Activated CD4-positive, alpha-beta memory T cell treated with anti-CD3 and anti-CD28 coated beads for 36 hours (primary cell): ENCODE measurements around the gene AKNAD1. TPM values are rescaled to one million over a fixed set of nuclear protein-coding genes. Genes with fewer than 3 reads are reported as not detected.

Experiments
- CTCF ChIA-PET: fragments of 350-600 bp; sonication (Branson Sonifier 250); formaldehyde crosslinking; loops from one replicate; lab custom pipeline; 2021; ENCODE audit warnings: antibody characterized with exemption, inconsistent platforms; lab: Charles Lee
- POLR2A ChIA-PET: fragments of 350-600 bp; sonication (Branson Sonifier 250); formaldehyde crosslinking; loops from one replicate; lab custom pipeline; 2021; ENCODE audit warnings: antibody characterized with exemption; lab: Charles Lee
- DNase-seq: peaks from one replicate; pipeline ENCODE4 v3.0.0-alpha.2; 2020
- H3K27ac Mint-ChIP-seq: one replicate; pipeline ENCODE4 v1.8.0; 2021; ENCODE audit warnings: mixed read lengths
- H3K27me3 Mint-ChIP-seq: one replicate; pipeline ENCODE4 v1.8.0; 2021; ENCODE audit warnings: mixed read lengths
- H3K36me3 Mint-ChIP-seq: one replicate; pipeline ENCODE4 v1.8.0; 2021; ENCODE audit warnings: mixed read lengths
- H3K4me1 Mint-ChIP-seq: one replicate; pipeline ENCODE4 v1.8.0; 2021; ENCODE audit warnings: low read depth, mixed read lengths
- H3K4me3 Mint-ChIP-seq: one replicate; pipeline ENCODE4 v1.8.0; 2021; ENCODE audit warnings: mild to moderate bottlenecking, mixed read lengths
- H3K9me3 Mint-ChIP-seq: one replicate; pipeline ENCODE4 v1.8.0; 2021; ENCODE audit warnings: mixed read lengths
- intact Hi-C: fragments of 100-400 bp; cut with micrococcal nuclease; formaldehyde crosslinking; loops from one replicate; pipeline ENCODE4 v1.15.1; 2023
- total RNA-seq, 2 experiments: library from RNA; stranded (reverse); gene quantifications; one replicate each; pipeline ENCODE4 v1.2.3, GENCODE V29; 2021

AKNAD1 gene
- total RNA-seq, 2 experiments from 2014 or later: not detected

GRCh38 chr1:108884968-108885367 lies 28.1 kb upstream of the AKNAD1 start:
- DNase-seq: no peak
- ChIA-PET CTCF (interaction anchor here (5.5 kb wide), 1 partner anchor 56 kb away, joined by 27 read pairs; no protein-coding TSS in a partner anchor), POLR2A (no interaction called here)
- H3K9me3 Mint-ChIP-seq: no peaks in the 10 kb centered on the region
- no peaks in the 10 kb centered on the region for H3K4me1 Mint-ChIP-seq
- intact Hi-C loops: no loop called here
- H3K27me3 Mint-ChIP-seq: no peaks in the 10 kb centered on the region
- H3K4me3 Mint-ChIP-seq: no peak overlapping the region
- no peak overlapping the region for H3K27ac Mint-ChIP-seq
- no peaks in the 10 kb centered on the region for H3K36me3 Mint-ChIP-seq

GRCh38 chr1:108882837-108883236 lies 25.9 kb upstream of the AKNAD1 start:
- no peak overlapping the region for H3K27ac Mint-ChIP-seq
- POLR2A ChIA-PET: no interaction called here

GRCh38 chr1:108881369-108881768 lies 24.5 kb upstream of the AKNAD1 start:
- CTCF ChIA-PET: no interaction called here
- peaks cover 13% of the 10 kb centered on the region for H3K4me1 Mint-ChIP-seq
- no peaks in the 10 kb centered on the region for H3K36me3 Mint-ChIP-seq
- POLR2A ChIA-PET: no interaction called here
- H3K9me3 Mint-ChIP-seq: no peaks in the 10 kb centered on the region
- intact Hi-C loops: no loop called here
- DNase-seq: no peak
- no peak overlapping the region for H3K4me3 Mint-ChIP-seq
- H3K27me3 Mint-ChIP-seq: no peaks in the 10 kb centered on the region
- H3K27ac Mint-ChIP-seq: no peak overlapping the region

More at GRCh38 chr1:108882837-108883236, 25.9 kb upstream of the AKNAD1 start:
- H3K4me3 Mint-ChIP-seq: no peak overlapping the region
- CTCF ChIA-PET: interaction anchor here (0.6 to 5.5 kb wide), 3 partner anchors 14 to 54 kb away, joined by 3 to 27 read pairs (median 8); no protein-coding TSS in a partner anchor
- no peaks in the 10 kb centered on the region for H3K27me3 Mint-ChIP-seq
- intact Hi-C loops: no loop called here
- H3K36me3 Mint-ChIP-seq: no peaks in the 10 kb centered on the region
- H3K4me1 Mint-ChIP-seq: peaks cover 7% of the 10 kb centered on the region
- DNase-seq: no peak
- H3K9me3 Mint-ChIP-seq: no peaks in the 10 kb centered on the region

- CTCF ChIA-PET: no interaction called here
- Mint-ChIP-seq H3K36me3 (no peaks in the 10 kb centered on the region), H3K4me3 (no peak overlapping the region), H3K4me1 (peaks cover 15% of the 10 kb centered on the region), H3K9me3 (no peaks in the 10 kb centered on the region), H3K27me3 (no peaks in the 10 kb centered on the region), H3K27ac (no peak overlapping the region)
- no peak for DNase-seq
- intact Hi-C loops: no loop called here
- POLR2A ChIA-PET: no interaction called here
Measured at GRCh38 chr1:108880850-108881249, 24.0 kb upstream of the AKNAD1 start.

- intact Hi-C loops: loop anchor here (5.0 kb wide), 1 partner anchor 84 kb away; the partner anchor contains the start of gene CLCC1
- Mint-ChIP-seq H3K4me3 (no peak overlapping the region), H3K36me3 (no peaks in the 10 kb centered on the region), H3K27me3 (no peaks in the 10 kb centered on the region), H3K9me3 (no peaks in the 10 kb centered on the region), H3K4me1 (peaks cover 15% of the 10 kb centered on the region), H3K27ac (no peak overlapping the region)
- POLR2A ChIA-PET: no interaction called here
- DNase-seq: no peak
- CTCF ChIA-PET: interaction anchor here (0.6 kb wide), 1 partner anchor 208 kb away, joined by 4 read pairs; no protein-coding TSS in a partner anchor
Measured at GRCh38 chr1:108878678-108879077, 21.8 kb upstream of the AKNAD1 start.

GRCh38 chr1:108878160-108878469 lies 21.2 kb upstream of the AKNAD1 start:
- Mint-ChIP-seq H3K4me1 (peaks cover 15% of the 10 kb centered on the region), H3K36me3 (no peaks in the 10 kb centered on the region), H3K9me3 (no peaks in the 10 kb centered on the region), H3K27me3 (no peaks in the 10 kb centered on the region), H3K27ac (no peak overlapping the region), H3K4me3 (peak overlapping the region; percentile 90)
- POLR2A ChIA-PET: no interaction called here
- intact Hi-C loops: loop anchor here (5.0 kb wide), 1 partner anchor 84 kb away; the partner anchor contains the start of gene CLCC1
- DNase-seq: no peak
- CTCF ChIA-PET: no interaction called here

GRCh38 chr1:108877348-108878159 lies 20.7 kb upstream of the AKNAD1 start:
- Mint-ChIP-seq H3K4me1 (peaks cover 15% of the 10 kb centered on the region), H3K9me3 (no peaks in the 10 kb centered on the region), H3K4me3 (peak overlapping the region; percentile 90), H3K27ac (peak overlapping the region; percentile 33), H3K27me3 (no peaks in the 10 kb centered on the region), H3K36me3 (no peaks in the 10 kb centered on the region)
- ChIA-PET POLR2A (no interaction called here), CTCF (interaction anchor here (1.0 kb wide), 1 partner anchor 169 kb away, joined by 3 read pairs; no protein-coding TSS in a partner anchor)
- no peak for DNase-seq
- intact Hi-C loops: loop anchor here (2.0 to 5.0 kb wide), 2 partner anchors 85 to 185 kb away; partner anchors contain the start of genes CLCC1 and PRPF38B

GRCh38 chr1:108871050-108871724 lies 14.3 kb upstream of the AKNAD1 start:
- CTCF ChIA-PET: no interaction called here
- no peak for DNase-seq
- intact Hi-C loops: no loop called here
- no peaks in the 10 kb centered on the region for H3K36me3 Mint-ChIP-seq
- POLR2A ChIA-PET: no interaction called here
- H3K4me1 Mint-ChIP-seq: peaks cover under 1% of the 10 kb centered on the region
- H3K27ac Mint-ChIP-seq: no peak overlapping the region
- H3K9me3 Mint-ChIP-seq: no peaks in the 10 kb centered on the region
- H3K4me3 Mint-ChIP-seq: no peak overlapping the region
- peaks cover 4% of the 10 kb centered on the region for H3K27me3 Mint-ChIP-seq

GRCh38 chr1:108865316-108865910 lies 8.5 kb upstream of the AKNAD1 start:
- Mint-ChIP-seq H3K9me3 (no peaks in the 10 kb centered on the region), H3K27ac (no peak overlapping the region), H3K4me3 (no peak overlapping the region), H3K36me3 (no peaks in the 10 kb centered on the region), H3K4me1 (peaks cover 3% of the 10 kb centered on the region), H3K27me3 (peaks cover 4% of the 10 kb centered on the region)
- POLR2A ChIA-PET: no interaction called here
- CTCF ChIA-PET: interaction anchor here (0.6 to 1.1 kb wide), 2 partner anchors 36 to 38 kb away, joined by 3 read pairs; no protein-coding TSS in a partner anchor
- DNase-seq: no peak
- intact Hi-C loops: no loop called here

- H3K27ac Mint-ChIP-seq: no peak overlapping the region
- H3K9me3 Mint-ChIP-seq: no peaks in the 10 kb centered on the region
- intact Hi-C loops: no loop called here
- DNase-seq: no peak
- H3K27me3 Mint-ChIP-seq: peaks cover 7% of the 10 kb centered on the region
- POLR2A ChIA-PET: no interaction called here
- no peaks in the 10 kb centered on the region for H3K36me3 Mint-ChIP-seq
- peaks cover 3% of the 10 kb centered on the region for H3K4me1 Mint-ChIP-seq
- no peak overlapping the region for H3K4me3 Mint-ChIP-seq
- CTCF ChIA-PET: no interaction called here
Measured at GRCh38 chr1:108863984-108864383, 7.1 kb upstream of the AKNAD1 start.

- peaks cover 3% of the 10 kb centered on the region for H3K4me1 Mint-ChIP-seq
- no peaks in the 10 kb centered on the region for H3K36me3 Mint-ChIP-seq
- no peaks in the 10 kb centered on the region for H3K9me3 Mint-ChIP-seq
- ChIA-PET POLR2A (no interaction called here), CTCF (no interaction called here)
- intact Hi-C loops: no loop called here
- H3K27me3 Mint-ChIP-seq: peaks cover 10% of the 10 kb centered on the region
- H3K4me3 Mint-ChIP-seq: no peak overlapping the region
- DNase-seq: no peak
- no peak overlapping the region for H3K27ac Mint-ChIP-seq
Measured at GRCh38 chr1:108862698-108863477, 6.0 kb upstream of the AKNAD1 start.
